Ammon's horn (tissue), 1 donor: Measurements from ENCODE around the gene WDR49.
"Not testable (repeated sequence)": the region's sequence is repeated elsewhere in the genome, so short reads cannot be mapped to it uniquely, and the experiment has no call there.

Experiments
- DNase-seq: peaks from one replicate; pipeline ENCODE4 v3.0.0-alpha.2; 2016; ENCODE audit warnings: low spot score

The WDR49 gene

GRCh38 chr3:167614196-167614595 lies 39.5 kb downstream of the WDR49 start:
- not testable (repeated sequence) for DNase-seq

DNA sequence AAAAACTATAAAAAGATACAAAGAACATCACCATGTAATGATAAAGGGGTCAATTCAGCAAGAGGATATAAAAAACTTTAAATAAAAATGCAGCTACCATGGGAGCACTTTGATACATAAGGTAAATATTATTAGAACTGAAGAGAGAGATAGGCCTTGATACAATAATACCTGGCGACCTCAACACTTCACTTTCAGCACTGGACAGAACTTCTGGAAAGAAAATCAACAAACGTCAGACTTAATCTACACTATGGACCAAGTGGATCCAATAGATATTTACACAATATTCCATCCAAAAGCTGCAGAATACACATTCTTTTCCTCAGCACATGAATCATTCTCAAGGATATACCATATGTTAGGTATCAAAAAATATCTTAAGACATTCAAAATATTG lies 42.0 kb downstream of the WDR49 start:
- DNase-seq, result no peak

DNA sequence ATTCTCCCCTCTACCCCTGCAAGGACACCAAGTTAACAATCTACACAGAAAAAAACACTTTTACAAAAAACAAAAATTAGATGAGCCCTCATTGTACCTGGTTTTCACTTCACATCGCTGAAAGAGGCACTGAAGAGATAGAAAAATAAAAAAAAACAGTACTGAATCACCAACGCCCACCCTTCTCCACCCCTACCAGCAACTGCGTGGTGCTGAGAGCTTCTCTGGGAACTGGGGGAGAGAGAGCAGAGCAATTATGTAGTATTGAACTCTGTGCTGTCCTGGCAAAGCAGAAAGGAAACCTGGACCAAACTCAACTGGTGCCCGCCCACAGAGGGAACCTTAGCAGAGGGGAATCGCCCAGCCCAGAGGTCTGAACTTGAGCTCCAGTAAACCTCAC lies 44.6 kb downstream of the WDR49 start:
- peak; percentile 13 for DNase-seq

DNA sequence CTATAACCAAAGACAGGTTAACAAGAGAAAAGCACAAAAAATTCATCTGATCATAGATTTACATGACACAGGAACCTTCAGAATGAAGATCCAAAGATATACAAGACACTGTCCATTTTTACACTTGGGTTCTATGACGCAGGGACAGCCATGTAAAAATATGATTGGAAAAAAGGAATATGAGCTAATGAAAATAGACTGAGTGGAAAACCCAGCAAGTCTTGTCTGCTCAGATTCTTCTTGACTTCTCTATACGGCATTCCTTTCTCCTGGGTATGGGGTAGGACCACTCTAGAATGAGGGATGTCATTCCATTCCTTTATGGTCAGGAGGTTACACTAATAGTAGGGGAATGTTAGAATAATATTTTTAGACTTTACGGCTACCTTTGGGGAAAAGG lies 46.9 kb downstream of the WDR49 start:
- no peak for DNase-seq

DNA sequence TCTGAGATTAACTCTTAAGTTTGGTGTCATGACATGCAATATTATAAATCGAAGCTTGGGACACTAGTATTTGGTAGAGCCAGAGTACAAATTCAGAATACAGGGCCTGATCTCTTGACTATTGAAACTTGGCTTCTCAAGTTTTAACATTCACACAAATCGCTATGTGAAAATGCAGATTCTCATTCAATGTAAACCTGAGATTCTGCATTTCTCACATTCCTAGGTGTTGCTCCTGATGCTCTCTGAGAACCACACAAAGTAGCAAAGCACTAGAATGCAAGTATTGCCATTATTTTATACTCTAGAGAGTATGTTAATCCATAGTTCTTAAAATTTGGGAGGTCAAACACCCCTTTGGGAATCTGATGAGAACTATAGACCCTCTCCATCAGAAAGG lies 47.9 kb downstream of the WDR49 start:
- DNase-seq, result no peak

DNA sequence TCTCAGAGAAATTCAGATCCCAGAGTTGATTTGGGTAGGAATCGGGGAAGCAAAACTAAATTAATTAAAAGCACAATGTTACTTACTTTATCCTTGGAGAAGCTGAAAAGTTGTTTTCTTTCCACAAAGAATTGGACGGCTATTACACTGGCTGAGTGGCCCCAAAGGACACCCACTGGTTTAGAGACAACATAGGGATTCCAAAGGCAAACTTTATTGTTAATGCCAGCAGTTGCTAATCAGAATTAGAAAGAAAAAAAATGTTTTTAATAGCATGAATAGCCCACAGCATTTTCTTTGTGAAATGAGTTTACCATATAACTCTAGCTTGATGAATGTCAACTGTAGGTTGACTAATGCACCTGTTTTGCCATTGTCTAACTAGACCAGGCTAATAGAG lies 51.7 kb downstream of the WDR49 start:
- DNase-seq, result no peak

- no peak for DNase-seq
Measured at GRCh38 chr3:167587651-167588050, 66.1 kb downstream of the WDR49 start.

- peak; percentile 45 for DNase-seq
Measured at GRCh38 chr3:167575000-167575600, 78.6 kb downstream of the WDR49 start.

GRCh38 chr3:167572991-167573390 lies 80.8 kb downstream of the WDR49 start:
- DNase-seq, result no peak

- no peak for DNase-seq
Measured at GRCh38 chr3:167568634-167569033, 85.1 kb downstream of the WDR49 start.

- no peak for DNase-seq
Measured at GRCh38 chr3:167565489-167565888, 88.3 kb downstream of the WDR49 start.

DNA sequence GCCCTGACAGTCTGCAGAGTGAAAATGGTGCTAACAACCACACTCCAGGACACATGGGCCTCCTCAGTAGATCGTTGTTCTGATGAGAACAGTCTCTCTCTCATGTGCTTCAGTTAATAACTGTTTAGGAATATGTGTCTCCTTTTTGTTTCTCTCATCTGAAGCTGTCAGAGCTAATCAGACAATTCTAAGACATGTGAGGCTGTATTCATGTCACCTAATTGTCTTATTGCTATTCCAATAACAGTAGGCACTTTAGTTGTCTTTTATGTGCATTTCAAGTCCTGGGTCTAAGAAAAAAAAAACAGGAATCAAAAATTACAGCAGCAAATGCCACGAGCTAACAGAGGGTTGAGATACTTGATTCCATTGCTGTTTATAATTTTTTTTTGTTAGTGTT lies 89.1 kb downstream of the WDR49 start:
- DNase-seq, result no peak

DNA sequence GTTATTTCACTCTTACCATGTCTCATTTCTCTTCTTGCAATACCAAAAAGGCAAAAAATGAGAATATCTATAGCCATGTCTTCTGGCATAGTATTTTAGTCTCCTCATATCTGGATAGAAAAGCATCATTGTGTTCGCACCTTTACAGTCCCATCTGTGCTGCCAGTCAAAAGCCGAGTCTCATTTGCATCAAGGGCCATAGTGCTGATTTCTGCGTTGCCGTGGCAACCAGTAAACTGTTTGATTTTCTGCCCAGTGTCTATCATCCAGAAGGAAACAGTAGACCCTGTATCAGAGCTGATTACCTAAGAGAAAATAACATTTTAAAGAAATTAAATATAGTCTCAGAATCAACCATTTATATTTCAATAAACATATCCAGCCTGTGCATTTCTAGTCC lies 93.8 kb downstream of the WDR49 start:
- DNase-seq, result peak; percentile 7

- DNase-seq, result no peak
Measured at GRCh38 chr3:167554898-167555297, 98.8 kb downstream of the WDR49 start.

DNA sequence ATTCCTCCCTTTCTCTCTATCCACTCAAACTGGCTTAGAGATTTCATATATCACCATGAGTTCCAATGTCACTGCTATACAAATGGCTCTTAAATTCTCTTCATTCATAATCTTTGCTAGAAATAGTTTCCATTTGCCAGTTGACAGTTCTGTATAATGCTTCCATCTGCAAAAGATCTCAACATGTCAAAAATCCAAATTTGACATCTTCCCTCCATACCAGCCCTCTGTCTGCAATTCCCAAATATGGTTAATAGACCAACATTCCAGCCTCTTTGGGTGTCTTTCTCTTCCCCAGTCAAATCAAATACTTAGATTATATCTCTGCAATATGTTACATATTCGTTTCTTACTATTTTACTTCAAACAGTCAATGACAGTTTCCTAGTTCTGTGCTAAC lies 115.7 kb downstream of the WDR49 start:
- DNase-seq, result no peak

- no peak for DNase-seq
Measured at GRCh38 chr3:167521006-167521355, 132.8 kb downstream of the WDR49 start.

DNA sequence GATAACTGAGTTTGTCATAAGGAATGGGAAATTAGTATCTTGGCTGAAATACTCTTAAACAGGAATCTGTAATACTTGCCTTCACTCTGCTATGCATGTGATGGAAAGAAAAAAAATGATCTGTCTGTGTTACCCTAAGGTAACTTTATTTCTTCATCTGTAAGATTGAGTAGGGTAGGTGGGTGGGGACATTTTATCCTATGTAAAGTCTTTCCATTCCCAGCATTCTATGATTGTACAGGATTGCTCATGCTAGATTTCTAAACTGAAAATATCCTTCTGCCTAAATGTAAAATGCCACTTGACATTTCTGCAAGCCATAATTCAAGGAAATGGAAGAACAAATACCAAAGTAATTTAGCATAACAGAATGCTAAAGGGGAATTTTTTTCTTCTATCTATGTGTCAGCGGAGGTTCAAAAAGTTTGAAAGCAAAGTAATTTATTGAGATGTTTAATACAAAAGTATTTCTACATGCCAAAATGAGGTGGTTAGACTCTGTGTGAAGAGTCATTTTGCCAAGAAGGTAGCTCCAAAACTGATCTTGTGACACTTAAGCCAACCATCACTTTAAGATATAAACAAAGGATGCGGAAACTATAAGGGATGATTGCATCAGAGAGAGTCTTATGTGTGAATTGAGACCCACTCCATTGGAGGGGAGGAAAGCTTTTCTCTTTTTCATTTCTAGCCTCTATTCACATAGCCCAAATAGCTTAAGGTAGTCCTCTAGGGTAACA lies 133.3 kb downstream of the WDR49 start:
- no peak for DNase-seq

GRCh38 chr3:167507954-167508353 lies 145.8 kb downstream of the WDR49 start:
- DNase-seq, result no peak

GRCh38 chr3:167502401-167502800 lies 151.3 kb downstream of the WDR49 start:
- no peak for DNase-seq

DNA sequence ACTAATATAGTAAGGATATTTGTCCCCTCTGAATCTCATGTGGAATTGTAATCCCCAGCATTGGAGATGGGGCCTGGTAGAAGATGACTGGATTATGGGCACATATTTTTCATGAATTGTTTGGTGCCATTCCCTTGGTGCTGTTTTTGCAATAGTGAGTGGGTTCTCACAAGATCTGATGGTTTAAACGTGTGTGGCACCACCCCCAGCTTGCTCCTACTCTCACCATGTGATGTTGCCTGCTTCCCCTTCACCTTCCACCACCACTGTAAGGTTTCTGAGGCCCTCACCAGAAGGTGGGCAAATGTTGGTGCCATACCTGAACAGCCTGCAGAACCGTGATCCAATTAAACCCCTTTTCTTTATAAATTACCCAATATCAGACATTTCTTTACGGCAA lies 151.8 kb downstream of the WDR49 start:
- DNase-seq, result no peak

DNA sequence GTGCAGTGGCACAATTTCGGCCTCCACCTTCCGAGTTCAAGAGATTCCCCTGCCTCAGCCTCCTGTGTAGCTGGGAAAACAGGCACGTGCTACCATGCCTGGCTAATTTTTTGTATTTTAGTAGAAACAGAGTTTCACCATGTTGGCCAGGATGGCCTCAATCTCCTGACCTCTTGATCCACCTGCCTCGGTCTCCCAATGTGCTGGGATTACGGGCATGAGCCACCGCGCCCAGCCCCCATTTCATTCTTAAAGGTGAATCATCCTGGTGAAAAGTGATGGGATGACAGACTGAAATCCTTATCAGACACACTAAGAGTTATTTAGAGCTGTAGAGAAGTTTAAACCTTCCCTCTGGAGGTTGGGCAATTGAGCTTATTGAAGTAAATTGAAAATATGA lies 155.8 kb downstream of the WDR49 start:
- DNase-seq, result no peak

DNA sequence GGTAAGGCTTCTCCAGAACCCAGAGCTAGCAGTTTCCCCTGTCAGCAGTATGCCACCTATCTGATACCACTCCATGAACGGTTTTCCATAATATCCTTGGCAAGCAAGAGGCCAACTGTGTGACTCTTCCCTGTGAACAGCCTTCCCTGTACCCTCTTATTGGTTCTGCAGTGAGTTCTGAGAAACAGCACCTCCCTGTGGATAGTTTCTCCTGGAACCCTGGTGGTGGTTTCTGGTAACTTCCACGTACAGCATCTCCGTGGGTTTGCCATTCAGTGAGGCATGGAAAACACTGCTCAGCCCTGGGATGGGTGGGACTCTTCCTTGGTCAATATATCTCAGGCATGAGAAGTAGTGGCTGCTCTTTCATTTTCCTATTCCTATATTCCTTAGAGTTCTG lies 160.5 kb downstream of the WDR49 start:
- DNase-seq, result no peak

DNA sequence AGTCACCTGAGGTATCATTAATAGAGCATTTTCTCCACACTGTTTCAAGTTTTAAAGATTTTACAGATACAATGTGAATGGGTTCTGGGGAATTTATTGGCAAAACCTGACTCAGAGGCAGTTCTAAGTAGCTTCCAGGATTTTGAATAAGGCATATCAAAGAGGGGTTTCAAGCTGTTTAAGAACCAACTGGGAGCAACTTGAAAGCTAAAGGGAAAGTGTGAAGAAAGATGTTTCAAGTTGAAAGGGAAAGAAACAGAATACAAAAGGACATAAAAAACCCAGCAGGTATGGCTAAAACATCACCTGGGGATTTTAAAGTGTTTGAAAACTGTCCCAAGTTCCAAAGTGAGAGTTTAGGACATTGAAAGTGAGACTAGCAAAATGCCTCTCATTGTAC lies 162.1 kb downstream of the WDR49 start:
- DNase-seq, result no peak

- DNase-seq, result no peak
Measured at GRCh38 chr3:167489571-167489970, 164.2 kb downstream of the WDR49 start.
